HCT116 (cell line): ENCODE data around the gene DIAPH3. TPM values are rescaled to one million over a fixed set of nuclear protein-coding genes. Genes with fewer than 3 reads are reported as not detected.

Experiments
- ATAC-seq: fragments of 200-7000 bp; cut with Tn5 transposase; 2 replicates; pipeline ENCODE4 v1.9.1; 2020; ENCODE audit warnings: mild to moderate bottlenecking, moderate library complexity
- BruUV-seq: library from RNA; stranded (reverse); fragments of 400-500 nt; replicated peaks from 2 replicates; lab custom pipeline; 2021; lab: Mats Ljungman, UMichigan
- CTCF ChIA-PET: fragments of 300-600 bp; sonication (Branson Sonifier 250); formaldehyde crosslinking; loops from one replicate; lab custom pipeline; 2021; ENCODE audit warnings: antibody characterized with exemption; lab: Charles Lee
- POLR2A ChIA-PET: fragments of 300-600, 350-600 bp; sonication (Branson Sonifier 250); formaldehyde crosslinking; loops from one replicate; lab custom pipeline; 2021; ENCODE audit warnings: antibody characterized with exemption; lab: Charles Lee
- RAD21 ChIA-PET, 2 experiments: fragments of 300-600 bp; sonication (Branson Sonifier 250); formaldehyde crosslinking; loops; one replicate each; lab custom pipeline; 2023; ENCODE audit warnings: low total read pairs in 2 of 2; ENCODE audit not compliant: uncharacterized antibody in 2 of 2, unreplicated experiment in 2 of 2, low non-redundant PET in 1 of 2; lab: Charles Lee
- DNase-seq: peaks from one replicate; pipeline ENCODE4 v3.0.0-alpha.2; 2010; ENCODE audit warnings: low read depth, low spot score
- H2AFZ ChIP-seq: fragments of 200-600 bp; shearing (Covaris generic), sonication (generic); 2 replicates; pipeline ENCODE4 v1.6.1; 2017; ENCODE audit warnings: low read depth, mixed run types, mixed read lengths, antibody characterized with exemption, low read length; ENCODE audit not compliant: poor library complexity, severe bottlenecking
- H3K27ac ChIP-seq: 2 replicates; pipeline ENCODE4 v1.5.1; 2012; ENCODE audit warnings: low read depth, low read length
- H3K27me3 ChIP-seq: fragments of 200-600 bp; sonication (generic); 2 replicates; pipeline ENCODE4 v1.6.1; 2016; ENCODE audit warnings: mixed run types, low read length, mixed read lengths; ENCODE audit not compliant: insufficient read depth
- H3K36me3 ChIP-seq, 2 experiments: fragments of 200-500 bp in 1 of 2; fragments of 200-600 bp in 1 of 2; sonication (Bioruptor generic) in 1 of 2; sonication (generic) in 1 of 2; 2 replicates each; pipeline versions ENCODE4 v1.5.1 to v1.6.1; 2014 to 2016; ENCODE audit warnings: low read length in 2 of 2, inconsistent platforms in 1 of 2, mixed read lengths in 1 of 2, mixed run types in 1 of 2; ENCODE audit not compliant: insufficient read depth in 2 of 2, control insufficient read depth in 1 of 2
- H3K4me1 ChIP-seq, 2 experiments: fragments of 200-600 bp in 1 of 2; sonication (generic) in 1 of 2; 2 replicates each; pipeline versions ENCODE4 v1.5.1 to v1.6.1; 2012 to 2017; ENCODE audit warnings: low read length in 2 of 2, inconsistent platforms in 1 of 2, mild to moderate bottlenecking in 1 of 2, mixed read lengths in 1 of 2, mixed run types in 1 of 2, moderate library complexity in 1 of 2; ENCODE audit not compliant: insufficient read depth in 2 of 2, control insufficient read depth in 1 of 2
- H3K4me2 ChIP-seq: fragments of 200-600 bp; sonication (generic); 2 replicates; pipeline ENCODE4 v1.6.1; 2017; ENCODE audit warnings: mixed run types, low read length, mixed read lengths
- H3K4me3 ChIP-seq, 2 experiments: fragments of 200-600 bp in 1 of 2; sonication (generic) in 1 of 2; replicated peaks in 1 of 2; 2 replicates each; pipeline ENCODE4 v1.5.1; 2011 to 2016; ENCODE audit warnings: low read length in 2 of 2, control low read depth in 1 of 2, low read depth in 1 of 2, mild to moderate bottlenecking in 1 of 2, mixed read lengths in 1 of 2, mixed run types in 1 of 2
- H3K79me2 ChIP-seq: fragments of 200-600 bp; sonication (generic); 2 replicates; pipeline ENCODE4 v1.6.1; 2017; ENCODE audit warnings: mild to moderate bottlenecking, mixed run types, low read length, moderate library complexity, mixed read lengths; ENCODE audit not compliant: insufficient read depth
- H3K9ac ChIP-seq: fragments of 200-600 bp; sonication (generic); 2 replicates; pipeline ENCODE4 v1.6.1; 2016; ENCODE audit warnings: low read length, mixed read lengths
- H3K9me2 ChIP-seq: fragments of 200-600 bp; sonication (generic), shearing (Covaris generic); 2 replicates; pipeline ENCODE4 v1.6.1; 2017; ENCODE audit warnings: mixed run types, mild to moderate bottlenecking, moderate library complexity; ENCODE audit not compliant: insufficient read depth
- H3K9me3 ChIP-seq, 2 experiments: fragments of 200-500 bp in 1 of 2; fragments of 200-600 bp in 1 of 2; sonication (Bioruptor generic) in 1 of 2; sonication (generic) in 1 of 2; 2 replicates each; pipeline ENCODE4 v1.6.1; 2014 to 2017; ENCODE audit warnings: low read length in 2 of 2, mixed read lengths in 2 of 2, inconsistent platforms in 1 of 2, low read depth in 1 of 2, mild to moderate bottlenecking in 1 of 2, mixed run types in 1 of 2, moderate library complexity in 1 of 2; ENCODE audit not compliant: control insufficient read depth in 1 of 2, insufficient read depth in 1 of 2
- H4K20me1 ChIP-seq: fragments of 200-600 bp; sonication (generic), shearing (Covaris generic); 2 replicates; pipeline ENCODE4 v1.6.1; 2017; ENCODE audit warnings: mixed run types, mild to moderate bottlenecking, moderate library complexity; ENCODE audit not compliant: insufficient read depth
- CBX3 ChIP-seq: IDR thresholded peaks from 2 replicates; pipeline ENCODE4 v1.6.1; 2012; ENCODE audit warnings: low read depth
- CTCF ChIP-seq, 3 experiments: fragments of 200-600 bp in 1 of 3; sonication (generic) in 1 of 3; IDR thresholded peaks in 2 of 3; conservative IDR thresholded peaks in 1 of 3; 2 replicates each; pipeline ENCODE4 v1.5.1; 2012 to 2017; ENCODE audit warnings: low read depth in 2 of 3, low read length in 2 of 3, antibody characterized with exemption in 1 of 3, borderline replicate concordance in 1 of 3, control low read depth in 1 of 3, mild to moderate bottlenecking in 1 of 3, mixed read lengths in 1 of 3, mixed run types in 1 of 3, moderate library complexity in 1 of 3; ENCODE audit not compliant: insufficient read depth in 1 of 3
- EGR1 ChIP-seq: IDR thresholded peaks from 2 replicates; pipeline ENCODE4 v1.6.1; 2012; ENCODE audit warnings: low read depth
- ELF1 ChIP-seq: IDR thresholded peaks from 2 replicates; pipeline ENCODE4 v1.6.1; 2012; ENCODE audit warnings: low read depth, borderline replicate concordance
- EZH2 ChIP-seq: fragments of 200-600 bp; sonication (generic); IDR thresholded peaks from 2 replicates; pipeline ENCODE4 v1.6.1; 2017; ENCODE audit warnings: antibody characterized with exemption, mixed run types
- JUND ChIP-seq: IDR thresholded peaks from 2 replicates; pipeline ENCODE4 v1.6.1; 2012
- MAX ChIP-seq: IDR thresholded peaks from 2 replicates; pipeline ENCODE4 v1.6.1; 2012
- POLR2AphosphoS5 ChIP-seq: IDR thresholded peaks from 2 replicates; pipeline ENCODE4 v1.6.1; 2011; ENCODE audit warnings: mild to moderate bottlenecking, low read depth, low read length, moderate library complexity
- RAD21 ChIP-seq: IDR thresholded peaks from 2 replicates; pipeline ENCODE4 v1.6.1; 2012; ENCODE audit warnings: low read depth, mild to moderate bottlenecking
- REST ChIP-seq: IDR thresholded peaks from 2 replicates; pipeline ENCODE4 v1.6.1; 2012; ENCODE audit warnings: low read depth
- SIN3A ChIP-seq: IDR thresholded peaks from 2 replicates; pipeline ENCODE4 v1.6.1; 2012; ENCODE audit warnings: low read depth
- SP1 ChIP-seq: IDR thresholded peaks from 2 replicates; pipeline ENCODE4 v1.6.1; 2012; ENCODE audit warnings: low read depth
- SRF ChIP-seq: IDR thresholded peaks from 2 replicates; pipeline ENCODE4 v1.6.1; 2012; ENCODE audit warnings: low read depth
- TCF7L2 ChIP-seq: IDR thresholded peaks from 2 replicates; pipeline ENCODE4 v1.7.0; 2011; ENCODE audit warnings: borderline replicate concordance, inconsistent platforms; ENCODE audit not compliant: insufficient read depth, insufficient read length; ENCODE audit errors: extremely low read depth
- YY1 ChIP-seq: IDR thresholded peaks from 2 replicates; pipeline ENCODE4 v1.6.1; 2011; ENCODE audit warnings: low read length, low read depth, moderate library complexity, mild to moderate bottlenecking; ENCODE audit not compliant: insufficient replicate concordance; ENCODE audit errors: extremely low read depth
- ZBTB33 ChIP-seq: IDR thresholded peaks from 2 replicates; pipeline ENCODE4 v1.6.1; 2011; ENCODE audit warnings: mild to moderate bottlenecking, low read length, moderate library complexity; ENCODE audit not compliant: insufficient replicate concordance; ENCODE audit errors: extremely low read depth
- ZNF274 ChIP-seq: fragments of 200-500 bp; sonication (Bioruptor generic); IDR thresholded peaks from 2 replicates; pipeline ENCODE4 v1.6.1; 2014; ENCODE audit warnings: mild to moderate bottlenecking, low read depth, low read length, inconsistent platforms
- intact Hi-C: fragments of 100-400 bp; cut with micrococcal nuclease; formaldehyde crosslinking; loops from 2 replicates; pipeline ENCODE4 v1.10.0; 2022
- total RNA-seq: library from RNA; stranded (reverse); gene quantifications from one replicate; pipeline ENCODE4 v1.2.1, GENCODE V29; 2021; ENCODE audit not compliant: unreplicated experiment

Gene DIAPH3
- total RNA-seq, 1 experiment from 2014 or later = 22.8 TPM

- RAD21 ChIA-PET = no interaction called here
- H3K9ac ChIP-seq = no peak overlapping the region
- no peaks in the 10 kb centered on the region for H3K36me3 ChIP-seq
- POLR2A ChIA-PET = no interaction called here
- H3K4me2 ChIP-seq = no peak overlapping the region
- intact Hi-C loops = no loop called here
- H3K9me2 ChIP-seq = no peaks in the 10 kb centered on the region
- H3K27ac ChIP-seq = no peak overlapping the region
- H3K4me3 ChIP-seq = no peak overlapping the region
- ATAC-seq (no peak), DNase-seq (no peak)
- no peaks in the 10 kb centered on the region for H3K9me3 ChIP-seq
- no peaks in the 10 kb centered on the region for H4K20me1 ChIP-seq
- CTCF ChIA-PET = no interaction called here
- H2AFZ ChIP-seq = no peak overlapping the region
- TF ChIP-seq REST = no peak
- TF ChIP-seq ZNF274 = no peak
- TF ChIP-seq MAX = no peak
- no peak for TF ChIP-seq YY1
- no peak for TF ChIP-seq EGR1
- no peak for TF ChIP-seq CTCF (IDR thresholded peaks at IDR 0.05 in 2 of 3, conservative IDR thresholded peaks at IDR 0.05 in 1 of 3; ENCODE audit: borderline replicate concordance in 1 of 3, insufficient read depth in 1 of 3, low read depth in 2 of 3, low read length in 2 of 3)
- TF ChIP-seq RAD21 = no peak
- TF ChIP-seq SP1 = no peak
- no peak for TF ChIP-seq TCF7L2
- no peak for TF ChIP-seq EZH2
- no peak for TF ChIP-seq ELF1
- no peak for TF ChIP-seq POLR2AphosphoS5
- TF ChIP-seq CBX3 = no peak
- no peak for TF ChIP-seq JUND
- TF ChIP-seq SRF = no peak
- no peak for TF ChIP-seq SIN3A
- no peak for TF ChIP-seq ZBTB33
- BruUV-seq = no TSS peak
- H3K27me3 ChIP-seq = no peaks in the 10 kb centered on the region
- H3K4me1 ChIP-seq = peaks cover 3 to 5% of the 10 kb centered on the region in 2 experiments; a peak in 2 of 4 replicates
- peaks cover 7% of the 10 kb centered on the region; the same call in 1 of the 2 replicates for H3K79me2 ChIP-seq
Observed at GRCh38 chr13:60090574-60090973, 73.2 kb downstream of the DIAPH3 start.
